Measurements from ENCODE around the gene ALG9. TPM values are rescaled to one million over a fixed set of nuclear protein-coding genes. Genes with fewer than 3 reads are reported as not detected.

ALG9 gene
- total and polyA plus RNA-seq, 10 of the 15 experiments (the other 5 are each of a cell fraction or from before 2014, with no cell fraction given): 10.8 to 41.6 (median 25.5) TPM

GRCh38 chr11:111829185-111829968, 42.0 kb downstream of the ALG9 start (continued):
- TF ChIP-seq CUX1 (IDR thresholded peaks at IDR 0.05; ENCODE audit: insufficient replicate concordance, low read depth, low read length) (peak; percentile 88), GATAD2B (conservative IDR thresholded peaks at IDR 0.05; ENCODE audit: low read depth) (no peak), NR2C2 (IDR thresholded peaks at IDR 0.05; ENCODE audit: borderline replicate concordance, control insufficient read depth, insufficient read length, low read depth) (no peak), BACH1 (IDR thresholded peaks at IDR 0.05; ENCODE audit: borderline replicate concordance) (peak; percentile 50; the same call in 1 of the 2 replicates), MTA3 (IDR thresholded peaks at IDR 0.05; ENCODE audit: borderline replicate concordance, low read length) (no peak), SPI1 (IDR thresholded peaks at IDR 0.05; ENCODE audit: borderline replicate concordance, insufficient read depth, low read depth, low read length) (no peak), SIX5 (IDR thresholded peaks at IDR 0.05; ENCODE audit: low read depth, low read length, severe bottlenecking) (no peak), MTA2 (IDR thresholded peaks at IDR 0.05; ENCODE audit: low read depth) (peak; percentile 95), KAT2A (conservative IDR thresholded peaks at IDR 0.05; ENCODE audit: control insufficient read depth, low read depth, low read length) (no peak), NRF1 (conservative IDR thresholded peaks at IDR 0.05; ENCODE audit: low read depth, low read length) (no peak), RUNX3 (IDR thresholded peaks at IDR 0.05; ENCODE audit: low read length) (peak; percentile 40; the same call in 1 of the 2 replicates), REST (IDR thresholded peaks at IDR 0.05; ENCODE audit: low read depth, low read length) (no peak), TAF1 (IDR thresholded peaks at IDR 0.05; ENCODE audit: borderline replicate concordance, low read depth, low read length) (no peak), SMARCA5 (IDR thresholded peaks at IDR 0.05) (no peak), ZSCAN29 (IDR thresholded peaks at IDR 0.05) (no peak), BCL11A (IDR thresholded peaks at IDR 0.05; ENCODE audit: low read depth, low read length) (0 out of 2 replicates have a peak, but pooled peaks have one; percentile 31), E2F4 (IDR thresholded peaks at IDR 0.05; ENCODE audit: low read depth, low read length) (no peak), EGR1 (IDR thresholded peaks at IDR 0.05; ENCODE audit: borderline replicate concordance in 1 of 2, low read depth in 2 of 2, low read length in 2 of 2) (no peak), FOXM1 (IDR thresholded peaks at IDR 0.05; ENCODE audit: low read depth, low read length) (peak; percentile 70; the same call in 1 of the 2 replicates), MEF2A (IDR thresholded peaks at IDR 0.05; ENCODE audit: insufficient read depth, low read depth, low read length) (peak; percentile 92)

Measured in GM12878 (cell line).